Measurements from ENCODE around the gene TNFRSF11A. TPM values are rescaled to one million over a fixed set of nuclear protein-coding genes. Genes with fewer than 3 reads are reported as not detected.
A peak's percentile ranks its signal among the peaks of the same experiment; 100 is the strongest.

Gene TNFRSF11A
- total RNA-seq, 2 donors from 2014 or later, result 4.9 to 14.2 TPM

GRCh38 chr18:62281684-62282083 lies 43.4 kb upstream of the TNFRSF11A start:
- no peaks in the 10 kb centered on the region for H3K9me3 ChIP-seq
- H3K36me3 ChIP-seq, result no peaks in the 10 kb centered on the region
- peaks cover 29 to 52% of the 10 kb centered on the region in 2 donors for H3K4me1 ChIP-seq (ENCODE audit: control insufficient read depth in 1 of 2, low read depth in 2 of 2)
- ATAC-seq (ENCODE audit: insufficient number of reproducible peaks, low FRiP score, low read depth), result peak; percentile 67
- H3K27me3 ChIP-seq (replicated peaks; ENCODE audit: insufficient read depth), result no peaks in the 10 kb centered on the region
- DNase-seq (ENCODE audit: low spot score), result no peak
- no peak for TF ChIP-seq CTCF (IDR thresholded peaks at IDR 0.05)
- H3K4me3 ChIP-seq, result no peak overlapping the region
- peak overlapping the region; percentile 16 to 63 for H3K27ac ChIP-seq

- H3K27me3 ChIP-seq (replicated peaks; ENCODE audit: insufficient read depth), result no peaks in the 10 kb centered on the region
- H3K9me3 ChIP-seq, result no peaks in the 10 kb centered on the region
- DNase-seq (ENCODE audit: low spot score) (no peak), ATAC-seq (ENCODE audit: insufficient number of reproducible peaks, low FRiP score, low read depth) (no peak)
- H3K36me3 ChIP-seq, result no peaks in the 10 kb centered on the region
- peaks cover 29 to 52% of the 10 kb centered on the region in 2 donors for H3K4me1 ChIP-seq (ENCODE audit: control insufficient read depth in 1 of 2, low read depth in 2 of 2)
- peak overlapping the region; percentile 16 to 63 for H3K27ac ChIP-seq
- H3K4me3 ChIP-seq, result no peak overlapping the region
- no peak for TF ChIP-seq CTCF (IDR thresholded peaks at IDR 0.05)
Measured at GRCh38 chr18:62282188-62282629, 42.9 kb upstream of the TNFRSF11A start.

- Histone ChIP-seq H3K36me3 (peaks cover 3% of the 10 kb centered on the region), H3K4me1 (ENCODE audit: control insufficient read depth in 1 of 2, low read depth in 2 of 2) (peaks cover 29 to 45% of the 10 kb centered on the region in 2 donors), H3K4me3 (no peak overlapping the region), H3K27ac (peak overlapping the region; percentile 4 to 8), H3K27me3 (replicated peaks; ENCODE audit: insufficient read depth) (no peaks in the 10 kb centered on the region), H3K9me3 (no peaks in the 10 kb centered on the region)
- ATAC-seq (ENCODE audit: insufficient number of reproducible peaks, low FRiP score, low read depth), result no peak
- TF ChIP-seq CTCF (IDR thresholded peaks at IDR 0.05), result no peak
- DNase-seq (ENCODE audit: low spot score), result no peak
Measured at GRCh38 chr18:62284637-62285036, 40.5 kb upstream of the TNFRSF11A start.

GRCh38 chr18:62285281-62285680 lies 39.8 kb upstream of the TNFRSF11A start:
- H3K27ac ChIP-seq, result no peak overlapping the region
- peaks cover 29 to 45% of the 10 kb centered on the region in 2 donors for H3K4me1 ChIP-seq (ENCODE audit: control insufficient read depth in 1 of 2, low read depth in 2 of 2)
- no peaks in the 10 kb centered on the region for H3K27me3 ChIP-seq (replicated peaks; ENCODE audit: insufficient read depth)
- H3K36me3 ChIP-seq, result peaks cover 3% of the 10 kb centered on the region
- no peak for TF ChIP-seq CTCF (IDR thresholded peaks at IDR 0.05)
- ATAC-seq (ENCODE audit: insufficient number of reproducible peaks, low FRiP score, low read depth) (no peak), DNase-seq (ENCODE audit: low spot score) (no peak)
- H3K9me3 ChIP-seq, result no peaks in the 10 kb centered on the region
- no peak overlapping the region for H3K4me3 ChIP-seq

- no peak overlapping the region for H3K4me3 ChIP-seq
- H3K4me1 ChIP-seq (ENCODE audit: control insufficient read depth in 1 of 2, low read depth in 2 of 2), result peaks cover 5 to 18% of the 10 kb centered on the region in 2 donors
- H3K9me3 ChIP-seq, result no peaks in the 10 kb centered on the region
- no peaks in the 10 kb centered on the region for H3K27me3 ChIP-seq (replicated peaks; ENCODE audit: insufficient read depth)
- peaks cover 3% of the 10 kb centered on the region for H3K36me3 ChIP-seq
- ATAC-seq (ENCODE audit: insufficient number of reproducible peaks, low FRiP score, low read depth), result no peak
- H3K27ac ChIP-seq, result no peak overlapping the region
- no peak for TF ChIP-seq CTCF (IDR thresholded peaks at IDR 0.05)
- no peak for DNase-seq (ENCODE audit: low spot score)
Measured at GRCh38 chr18:62287781-62288664, 37.1 kb upstream of the TNFRSF11A start.
